Body of pancreas (tissue), 4 donors: ENCODE data around the gene SUPT3H.

Experiments
- CTCF ChIP-seq, 7 experiments: fragments of 450-650 bp in 4 of 7; fragments of 200-600 bp in 3 of 7; sonication (generic) in 3 of 7; IDR thresholded peaks; one replicate each; pipeline ENCODE4 v1.5.1; 2016 to 2019; ENCODE audit warnings: antibody characterized with exemption in 7 of 7
- POLR2A ChIP-seq, 3 donors: fragments of 450-650 bp; IDR thresholded peaks; one replicate each; pipeline ENCODE4 v1.6.1; 2016; ENCODE audit warnings: antibody characterized with exemption in 3 of 3, mild to moderate bottlenecking in 2 of 3

- TF ChIP-seq CTCF (IDR thresholded peaks at IDR 0.05) = no peak
- no peak for TF ChIP-seq POLR2A (IDR thresholded peaks at IDR 0.05)
These were observed 299.3 kb downstream of the SUPT3H start for GRCh38 chr6:45078432-45078831.
